ENCODE results near the gene VWA5B2.

DNA sequence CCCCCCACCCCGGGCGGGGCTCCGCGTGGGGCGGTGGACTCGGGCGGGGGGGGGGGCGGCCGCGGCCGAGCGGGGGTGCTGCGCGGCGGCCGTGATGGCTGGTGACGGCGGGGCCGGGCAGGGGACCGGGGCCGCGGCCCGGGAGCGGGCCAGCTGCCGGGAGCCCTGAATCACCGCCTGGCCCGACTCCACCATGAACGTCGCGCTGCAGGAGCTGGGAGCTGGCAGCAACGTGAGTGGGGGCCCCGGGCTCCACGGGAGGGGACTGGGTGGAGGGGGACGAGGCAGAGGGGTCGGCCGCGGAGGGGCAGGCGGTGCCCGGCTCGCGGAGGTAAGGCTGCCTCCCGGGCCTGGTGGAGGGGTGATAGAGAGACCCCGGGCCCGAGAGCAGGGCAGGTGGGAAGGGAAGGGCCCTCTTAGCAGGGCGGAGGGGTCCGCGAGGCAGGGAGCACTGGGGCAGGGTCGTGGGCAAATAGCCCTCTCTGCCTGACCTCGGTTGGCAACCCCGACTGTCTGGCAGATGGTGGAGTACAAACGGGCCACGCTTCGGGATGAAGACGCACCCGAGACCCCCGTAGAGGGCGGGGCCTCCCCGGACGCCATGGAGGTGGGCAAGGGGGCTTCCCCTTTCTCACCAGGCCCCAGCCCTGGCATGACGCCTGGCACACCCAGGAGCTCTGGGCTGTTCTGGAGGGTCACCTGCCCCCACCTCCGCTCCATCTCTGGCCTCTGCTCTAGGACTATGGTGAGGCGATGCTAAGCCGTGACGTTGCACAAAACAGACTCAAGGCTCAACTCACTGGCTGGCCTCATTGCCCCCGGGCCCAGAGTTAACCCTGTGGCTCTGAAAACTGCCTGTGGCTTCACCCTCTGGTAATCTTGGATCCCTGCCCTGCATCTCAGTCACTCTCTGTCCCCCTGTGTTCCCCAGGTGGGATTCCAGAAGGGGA, 46.9 kb downstream of the VWA5B2 start, which contains the start of gene ECE2:
- TF ChIP-seq, protein P1, sequence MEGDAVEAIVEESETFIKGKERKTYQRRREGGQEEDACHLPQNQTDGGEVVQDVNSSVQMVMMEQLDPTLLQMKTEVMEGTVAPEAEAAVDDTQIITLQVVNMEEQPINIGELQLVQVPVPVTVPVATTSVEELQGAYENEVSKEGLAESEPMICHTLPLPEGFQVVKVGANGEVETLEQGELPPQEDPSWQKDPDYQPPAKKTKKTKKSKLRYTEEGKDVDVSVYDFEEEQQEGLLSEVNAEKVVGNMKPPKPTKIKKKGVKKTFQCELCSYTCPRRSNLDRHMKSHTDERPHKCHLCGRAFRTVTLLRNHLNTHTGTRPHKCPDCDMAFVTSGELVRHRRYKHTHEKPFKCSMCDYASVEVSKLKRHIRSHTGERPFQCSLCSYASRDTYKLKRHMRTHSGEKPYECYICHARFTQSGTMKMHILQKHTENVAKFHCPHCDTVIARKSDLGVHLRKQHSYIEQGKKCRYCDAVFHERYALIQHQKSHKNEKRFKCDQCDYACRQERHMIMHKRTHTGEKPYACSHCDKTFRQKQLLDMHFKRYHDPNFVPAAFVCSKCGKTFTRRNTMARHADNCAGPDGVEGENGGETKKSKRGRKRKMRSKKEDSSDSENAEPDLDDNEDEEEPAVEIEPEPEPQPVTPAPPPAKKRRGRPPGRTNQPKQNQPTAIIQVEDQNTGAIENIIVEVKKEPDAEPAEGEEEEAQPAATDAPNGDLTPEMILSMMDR (IDR thresholded peaks at IDR 0.05 in 4 of 5, conservative IDR thresholded peaks at IDR 0.05 in 1 of 5) = no peak
- TF ChIP-seq POLR2A (IDR thresholded peaks at IDR 0.05) = no peak

All from gastrocnemius medialis (tissue), 4 donors.